DMS53 (cell line): Measurements from ENCODE around the gene TNRC6C.
"Not testable (repeated sequence)": the region's sequence is repeated elsewhere in the genome, so short reads cannot be mapped to it uniquely, and the experiment has no call there.

Experiments used
- DNase-seq: peaks from one replicate; lab custom pipeline; 2025; lab: John Stamatoyannopoulos, UW

TNRC6C gene

GRCh38 chr17:78043031-78043430 is 84.5 kb downstream of the TNRC6C start:
- no peak for DNase-seq

GRCh38 chr17:78044280-78044835 is 85.9 kb downstream of the TNRC6C start:
- DNase-seq = no peak

- no peak for DNase-seq
These were observed 86.8 kb downstream of the TNRC6C start for GRCh38 chr17:78045316-78045715.

- DNase-seq = no peak
These were observed 88.4 kb downstream of the TNRC6C start for GRCh38 chr17:78046923-78047322.

GRCh38 chr17:78048346-78049292 is 90.1 kb downstream of the TNRC6C start:
- no peak for DNase-seq

- DNase-seq = no peak
These were observed 91.1 kb downstream of the TNRC6C start for GRCh38 chr17:78049609-78050008.

GRCh38 chr17:78051186-78051972 is 92.9 kb downstream of the TNRC6C start:
- no peak for DNase-seq

GRCh38 chr17:78053777-78054468 is 95.4 kb downstream of the TNRC6C start:
- DNase-seq = no peak

- no peak for DNase-seq
These were observed 98.7 kb downstream of the TNRC6C start for GRCh38 chr17:78057113-78057740.

- no peak for DNase-seq
These were observed 99.5 kb downstream of the TNRC6C start for GRCh38 chr17:78058001-78058400.

- no peak for DNase-seq
These were observed 100.1 kb downstream of the TNRC6C start for GRCh38 chr17:78058581-78058980.

- DNase-seq = no peak
These were observed 104.1 kb downstream of the TNRC6C start for GRCh38 chr17:78062596-78062995.

- no peak for DNase-seq
These were observed 105.0 kb downstream of the TNRC6C start for GRCh38 chr17:78063489-78063888.

GRCh38 chr17:78064708-78065107 is 106.2 kb downstream of the TNRC6C start:
- no peak for DNase-seq

- not testable (repeated sequence) for DNase-seq
These were observed 108.5 kb downstream of the TNRC6C start for GRCh38 chr17:78066976-78067375.

- no peak for DNase-seq
These were observed 111.2 kb downstream of the TNRC6C start for GRCh38 chr17:78069695-78070094.

- DNase-seq = no peak
These were observed 114.5 kb downstream of the TNRC6C start for GRCh38 chr17:78072961-78073360.

GRCh38 chr17:78075011-78075410 is 116.5 kb downstream of the TNRC6C start:
- DNase-seq = no peak

GRCh38 chr17:78075545-78075944 is 117.0 kb downstream of the TNRC6C start:
- DNase-seq = no peak

- DNase-seq = no peak
These were observed 120.8 kb downstream of the TNRC6C start for GRCh38 chr17:78079253-78079652.

GRCh38 chr17:78081551-78081950 is 123.0 kb downstream of the TNRC6C start:
- no peak for DNase-seq
